GM12878 (cell line): ENCODE measurements around the gene DYNC2H1. TPM values are rescaled to one million over a fixed set of nuclear protein-coding genes. Genes with fewer than 3 reads are reported as not detected.

Experiments used
- ATAC-seq: fragments of 200-7000 bp; cut with Tn5 transposase; 3 replicates; pipeline ENCODE4 v1.9.1; 2020; ENCODE audit warnings: mild to moderate bottlenecking, moderate library complexity
- BruUV-seq: library from RNA; stranded (reverse); fragments of 400-500 nt; replicated peaks from 2 replicates; lab custom pipeline; 2021; lab: Mats Ljungman, UMichigan
- CTCF ChIA-PET: fragments of 300-600 bp; sonication (Branson Sonifier 250); formaldehyde crosslinking; extraction: SDS; loops from one replicate; lab custom pipeline; 2021; ENCODE audit warnings: inconsistent platforms; lab: Yijun Ruan, JAX
- POLR2A ChIA-PET: fragments of 350-600 bp; formaldehyde crosslinking; extraction: SDS; loops from one replicate; lab custom pipeline; 2021; ENCODE audit warnings: inconsistent platforms; lab: Charles Lee
- RAD21 ChIA-PET: fragments of 300-600 bp; sonication (Branson Sonifier 250); formaldehyde crosslinking; loops from one replicate; lab custom pipeline; 2023; ENCODE audit warnings: antibody characterized with exemption; ENCODE audit not compliant: unreplicated experiment; lab: Charles Lee
- SMC1A ChIA-PET: fragments of 300-600 bp; sonication (Branson Sonifier 250); formaldehyde crosslinking; loops from one replicate; lab custom pipeline; 2023; ENCODE audit not compliant: unreplicated experiment, uncharacterized antibody; lab: Charles Lee
- DNase-seq: peaks from one replicate; pipeline ENCODE4 v3.0.0-alpha.2; 2011; ENCODE audit warnings: low read depth, low spot score
- FAIRE-seq: peaks from 3 replicates; lab custom pipeline; 2011; peaks lifted over from hg19 to GRCh38; lab: Jason Lieb, UNC
- H2AFZ ChIP-seq: 2 replicates; pipeline ENCODE4 v1.6.0; 2011; ENCODE audit warnings: low read depth, low read length, control low read depth; ENCODE audit not compliant: control insufficient read depth
- H3K27ac ChIP-seq: 2 replicates; pipeline ENCODE4 v1.5.1; 2011; ENCODE audit warnings: control low read depth; ENCODE audit not compliant: control insufficient read depth, insufficient read depth
- H3K27me3 ChIP-seq, 2 experiments: replicated peaks in 1 of 2; 2 replicates each; pipeline versions ENCODE4 v1.6.0 to v1.6.1; 2011; ENCODE audit warnings: low read length in 1 of 2; ENCODE audit not compliant: control insufficient read depth in 2 of 2, insufficient read depth in 2 of 2
- H3K36me3 ChIP-seq, 2 experiments: 2 replicates each; pipeline ENCODE4 v1.5.1; 2011; ENCODE audit warnings: low read length in 1 of 2; ENCODE audit not compliant: control insufficient read depth in 2 of 2, insufficient read depth in 2 of 2
- H3K4me1 ChIP-seq: 2 replicates; pipeline ENCODE4 v1.6.1; 2011; ENCODE audit warnings: mild to moderate bottlenecking, low read length, moderate library complexity, mixed read lengths; ENCODE audit not compliant: control insufficient read depth, insufficient read depth
- H3K4me2 ChIP-seq: 2 replicates; pipeline ENCODE4 v1.6.0; 2011; ENCODE audit warnings: control low read depth; ENCODE audit not compliant: control insufficient read depth, insufficient read depth
- H3K4me3 ChIP-seq: fragments of 200-600 bp; sonication (generic); 2 replicates; pipeline ENCODE4 v1.5.1; 2016
- H3K79me2 ChIP-seq: 2 replicates; pipeline ENCODE4 v1.6.0; 2011; ENCODE audit warnings: low read length; ENCODE audit not compliant: control insufficient read depth, insufficient read depth
- H3K9ac ChIP-seq: 2 replicates; pipeline ENCODE4 v1.8.0; 2011; ENCODE audit warnings: low read length, control low read depth, mixed read lengths; ENCODE audit not compliant: control insufficient read depth, insufficient read depth
- H3K9me3 ChIP-seq: replicated peaks from 3 replicates; pipeline ENCODE4 v1.5.1; 2011; ENCODE audit warnings: mild to moderate bottlenecking, low read length; ENCODE audit not compliant: control insufficient read depth, insufficient read depth
- H4K20me1 ChIP-seq: 2 replicates; pipeline ENCODE4 v1.6.0; 2011; ENCODE audit not compliant: control insufficient read depth, insufficient read depth
- ASH2L ChIP-seq: fragments of 300-600, 200-600 bp; sonication (generic); IDR thresholded peaks from 2 replicates; pipeline ENCODE4 v1.6.1; 2017; ENCODE audit warnings: low read depth, mild to moderate bottlenecking, borderline replicate concordance
- EP300 ChIP-seq, 2 experiments: fragments of 150-350 bp in 1 of 2; IDR thresholded peaks; 2 replicates each; pipeline ENCODE4 v1.6.1; 2011 to 2012; ENCODE audit warnings: low read depth in 2 of 2, low read length in 2 of 2, borderline replicate concordance in 1 of 2, improper control_type of control experiment in 1 of 2, inconsistent platforms in 1 of 2; ENCODE audit not compliant: control insufficient read depth in 1 of 2
- FOS ChIP-seq: IDR thresholded peaks from 3 replicates; pipeline ENCODE4 v1.6.1; 2011; ENCODE audit warnings: borderline replicate concordance; ENCODE audit not compliant: insufficient read length; ENCODE audit errors: extremely low read depth
- FOXM1 ChIP-seq: IDR thresholded peaks from 2 replicates; pipeline ENCODE4 v1.6.1; 2012; ENCODE audit warnings: low read depth, mild to moderate bottlenecking, inconsistent platforms, low read length, moderate library complexity
- HCFC1 ChIP-seq: fragments of 150-350 bp; IDR thresholded peaks from 2 replicates; pipeline ENCODE4 v1.6.1; 2014; ENCODE audit warnings: low read length
- JUNB ChIP-seq: IDR thresholded peaks from 2 replicates; pipeline ENCODE4 v1.6.1; 2016; ENCODE audit warnings: antibody characterized with exemption, mild to moderate bottlenecking
- KDM1A ChIP-seq: fragments of 200-600 bp; sonication (generic); IDR thresholded peaks from 2 replicates; pipeline ENCODE4 v1.6.1; 2016; ENCODE audit warnings: borderline replicate concordance
- NFXL1 ChIP-seq: fragments of 450-650 bp; IDR thresholded peaks from 2 replicates; pipeline ENCODE4 v1.6.1; 2017; ENCODE audit warnings: antibody characterized with exemption, mild to moderate bottlenecking, borderline replicate concordance
- PAX8 ChIP-seq: fragments of 450-650 bp; IDR thresholded peaks from 2 replicates; pipeline ENCODE4 v1.6.1; 2017; ENCODE audit warnings: mild to moderate bottlenecking, moderate library complexity
- POU2F2 ChIP-seq: IDR thresholded peaks from 3 replicates; pipeline ENCODE4 v1.6.1; 2011; ENCODE audit warnings: low read depth, mild to moderate bottlenecking, low read length, borderline replicate concordance
- RCOR1 ChIP-seq: conservative IDR thresholded peaks from 2 replicates; pipeline ENCODE4 v1.6.1; 2012; ENCODE audit warnings: low read depth, low read length, improper control_type of control experiment
- STAT1 ChIP-seq: fragments of 450-650 bp; conservative IDR thresholded peaks from 2 replicates; pipeline ENCODE4 v1.6.1; 2014; ENCODE audit warnings: antibody characterized with exemption, mild to moderate bottlenecking
- TARDBP ChIP-seq: IDR thresholded peaks from 2 replicates; pipeline ENCODE4 v1.6.1; 2016; ENCODE audit warnings: borderline replicate concordance
- YBX1 ChIP-seq: fragments of 450-650 bp; IDR thresholded peaks from 2 replicates; pipeline ENCODE4 v1.6.1; 2016; ENCODE audit warnings: antibody characterized with exemption
- ZBTB4 ChIP-seq: fragments of 450-650 bp; formaldehyde crosslinking; IDR thresholded peaks from 2 replicates; pipeline ENCODE4 v1.4.0; 2022; ENCODE audit warnings: mild to moderate bottlenecking, moderate library complexity
- ZNF384 ChIP-seq: IDR thresholded peaks from 2 replicates; pipeline ENCODE4 v1.6.1; 2012; ENCODE audit warnings: low read depth, mild to moderate bottlenecking, low read length, improper control_type of control experiment, borderline replicate concordance
- ZNF687 ChIP-seq: fragments of 450-650 bp; IDR thresholded peaks from 2 replicates; pipeline ENCODE4 v1.6.1; 2017; ENCODE audit warnings: mild to moderate bottlenecking, moderate library complexity
- ZSCAN29 ChIP-seq: fragments of 450-650 bp; IDR thresholded peaks from 2 replicates; pipeline ENCODE4 v1.6.1; 2017; ENCODE audit warnings: mild to moderate bottlenecking, moderate library complexity
- WGBS: methylation state at CpG from one replicate; pipeline ENCODE4 v1.1.6; 2016; ENCODE audit warnings: low lambda C conversion rate; ENCODE audit not compliant: insufficient replicate concordance, insufficient coverage; ENCODE audit errors: missing lambda C conversion rate; 5-methylcytosine and 5-hydroxymethylcytosine counted together
- in situ Hi-C: fragments of 300-500 bp; cut with MboI; formaldehyde crosslinking; loops from 9 replicates; pipeline ENCODE4 v1.14.3; 2018; ENCODE audit warnings: mixed read lengths
- intact Hi-C: fragments of 100-400 bp; cut with micrococcal nuclease; formaldehyde crosslinking; loops from one replicate; pipeline ENCODE4 v1.14.2; 2022; ENCODE audit not compliant: unreplicated experiment
- polyA plus RNA-seq, 11 experiments: library from polyadenylated mRNA; depleted of rRNA in 4 of 11; unstranded in 6 of 11; stranded (reverse) in 5 of 11; fragments of >200 nt; fragmentation: Nextera tagmentation in 4 of 11; fragmentation: Illumina TruSeq in 1 of 11; extraction: Ambion mirVana in 4 of 11; extraction: Trizol in 1 of 11; gene quantifications; 1 replicate in 1 of 11; 2 replicates in 10 of 11; pipeline versions ENCODE4 v1.2.1 to v1.2.3, GENCODE V29; 2011 to 2016; ENCODE audit warnings: inconsistent platforms in 2 of 11, missing spikeins in 2 of 11, low read depth in 1 of 11
- total RNA-seq, 4 experiments: library from RNA; depleted of rRNA in 3 of 4; stranded (reverse); fragments of >200 nt in 3 of 4; fragmentation: Illumina TruSeq in 1 of 4; extraction: Trizol in 1 of 4; gene quantifications; 2 replicates each; pipeline versions ENCODE4 v1.2.1 to v1.2.3, GENCODE V29; 2013 to 2021

The DYNC2H1 gene
- total and polyA plus RNA-seq, 10 of the 15 experiments (the other 5 are each of a cell fraction or from before 2014, with no cell fraction given) = 0.12 to 3.9 (median 0.23) TPM; not detected in 2

- no peaks in the 10 kb centered on the region for H3K27me3 ChIP-seq
- H2AFZ ChIP-seq = no peak overlapping the region
- no peak overlapping the region for H3K9ac ChIP-seq
- ChIA-PET CTCF (interaction anchor here (1.1 kb wide), 1 partner anchor 9 kb away, joined by 6 read pairs; no protein-coding TSS in a partner anchor), RAD21 (no interaction called here), POLR2A (no interaction called here), SMC1A (no interaction called here)
- no peak overlapping the region for H3K27ac ChIP-seq
- H3K4me1 ChIP-seq = no peaks in the 10 kb centered on the region
- intact Hi-C loops (no loop called here), in situ Hi-C loops (no loop called here)
- H3K79me2 ChIP-seq = no peaks in the 10 kb centered on the region
- TF ChIP-seq ZBTB4 (CRISPR knock-in tag) = no peak
- TF ChIP-seq KDM1A = no peak
- TF ChIP-seq RCOR1 = no peak
- no peak for TF ChIP-seq FOXM1
- TF ChIP-seq ZNF687 = no peak
- no peak for TF ChIP-seq YBX1
- TF ChIP-seq JUNB = no peak
- no peak for TF ChIP-seq ASH2L
- no peak for TF ChIP-seq FOS
- no peak for TF ChIP-seq PAX8
- no peak for TF ChIP-seq STAT1
- TF ChIP-seq ZSCAN29 = no peak
- no peak for TF ChIP-seq POU2F2
- TF ChIP-seq HCFC1 = no peak
- no peak for TF ChIP-seq ZNF384
- TF ChIP-seq NFXL1 = no peak
- TF ChIP-seq EP300 (IDR thresholded peaks at IDR 0.05; ENCODE audit: borderline replicate concordance in 1 of 2, control insufficient read depth in 1 of 2, low read depth in 2 of 2, low read length in 2 of 2) = no peak
- no peak for TF ChIP-seq TARDBP
- ATAC-seq (no peak), FAIRE-seq (no peak), DNase-seq (no peak)
- no peaks in the 10 kb centered on the region for H3K36me3 ChIP-seq
- H3K4me2 ChIP-seq = no peak overlapping the region
- BruUV-seq = no TSS peak
- H3K9me3 ChIP-seq = no peaks in the 10 kb centered on the region
- no peaks in the 10 kb centered on the region for H4K20me1 ChIP-seq
- H3K4me3 ChIP-seq = no peak overlapping the region
- 12% methylated on average over 4 of the region's 4 CpGs for WGBS
Observed at GRCh38 chr11:103529181-103529684, 420.0 kb downstream of the DYNC2H1 start.
